Gastroesophageal sphincter (tissue), 4 donors: Measurements from ENCODE around the gene MBNL1. TPM values are rescaled to one million over a fixed set of nuclear protein-coding genes. Genes with fewer than 3 reads are reported as not detected.

Source experiments
- ATAC-seq: fragments of 150-250 bp; one replicate; pipeline ENCODE4 v1.9.1; 2016; ENCODE audit warnings: mild to moderate bottlenecking, moderate library complexity
- H3K27ac ChIP-seq, 4 donors: fragments of 200-600 bp; sonication (generic) in 3 of 4; 1 replicate in 3 of 4; 2 replicates in 1 of 4; pipeline ENCODE4 v1.5.1; 2016 to 2019
- H3K27me3 ChIP-seq: fragments of 200-600 bp; sonication (generic); one replicate; pipeline ENCODE4 v1.5.1; 2019
- H3K36me3 ChIP-seq, 2 donors: fragments of 200-600 bp; sonication (generic); one replicate each; pipeline ENCODE4 v1.5.1; 2019; ENCODE audit warnings: control low read depth in 1 of 2
- H3K4me1 ChIP-seq, 3 donors: fragments of 200-600 bp; sonication (generic); 1 replicate in 2 of 3; 2 replicates in 1 of 3; pipeline ENCODE4 v1.5.1; 2016 to 2019; ENCODE audit warnings: control low read depth in 2 of 3
- H3K4me3 ChIP-seq, 2 donors: fragments of 200-600 bp; sonication (generic); one replicate each; pipeline ENCODE4 v1.5.1; 2019; ENCODE audit warnings: mild to moderate bottlenecking in 1 of 2, moderate library complexity in 1 of 2
- H3K9me3 ChIP-seq, 3 donors: fragments of 200-600 bp; sonication (generic); one replicate each; pipeline ENCODE4 v1.5.1; 2017 to 2019; ENCODE audit warnings: control low read depth in 2 of 3
- EP300 ChIP-seq: sonication (generic); formaldehyde crosslinking; IDR thresholded peaks from one replicate; pipeline ENCODE4 v1.6.1; 2017; ENCODE audit warnings: antibody characterized with exemption, mild to moderate bottlenecking
- POLR2A ChIP-seq, 2 donors: fragments of 450-650 bp; IDR thresholded peaks; one replicate each; pipeline ENCODE4 v1.6.1; 2017; ENCODE audit warnings: antibody characterized with exemption in 2 of 2, mild to moderate bottlenecking in 2 of 2, moderate library complexity in 1 of 2
- POLR2AphosphoS5 ChIP-seq: sonication (generic); formaldehyde crosslinking; IDR thresholded peaks from one replicate; pipeline ENCODE4 v1.6.1; 2017; ENCODE audit warnings: antibody characterized with exemption
- WGBS, 2 donors: methylation state at CpG; one replicate each; pipeline ENCODE4 v1.1.5; 2018; ENCODE audit warnings: low coverage in 1 of 2; 5-methylcytosine and 5-hydroxymethylcytosine counted together
- total RNA-seq, 4 donors: library from RNA; depleted of rRNA; stranded (reverse); fragments of >200 nt; gene quantifications; one replicate each; pipeline ENCODE4 v1.1.0, GENCODE V29; 2016
- TF ChIP-seq, protein P1 (sequence below), 4 experiments: fragments of 200-600 bp in 2 of 4; fragments of 450-650 bp in 2 of 4; sonication (generic) in 1 of 4; IDR thresholded peaks; one replicate each; pipeline ENCODE4 v1.5.1; 2017 to 2019; ENCODE audit warnings: antibody characterized with exemption in 4 of 4, mild to moderate bottlenecking in 2 of 4, moderate library complexity in 2 of 4

Gene MBNL1
- total RNA-seq, 4 donors from 2014 or later: 623 to 745 (median 684) TPM

- Histone ChIP-seq H3K27me3 (no peaks in the 10 kb centered on the region), H3K4me1 (peaks cover 9 to 97% (median 23%) of the 10 kb centered on the region in 3 donors), H3K27ac (peak overlapping the region; percentile 63 to 74 (median 67)), H3K4me3 (no peak overlapping the region), H3K9me3 (no peaks in the 10 kb centered on the region), H3K36me3 (no peaks in the 10 kb centered on the region)
- ATAC-seq: no peak
- TF ChIP-seq POLR2AphosphoS5 (no peak), EP300 (no peak)
- TF ChIP-seq, protein P1, sequence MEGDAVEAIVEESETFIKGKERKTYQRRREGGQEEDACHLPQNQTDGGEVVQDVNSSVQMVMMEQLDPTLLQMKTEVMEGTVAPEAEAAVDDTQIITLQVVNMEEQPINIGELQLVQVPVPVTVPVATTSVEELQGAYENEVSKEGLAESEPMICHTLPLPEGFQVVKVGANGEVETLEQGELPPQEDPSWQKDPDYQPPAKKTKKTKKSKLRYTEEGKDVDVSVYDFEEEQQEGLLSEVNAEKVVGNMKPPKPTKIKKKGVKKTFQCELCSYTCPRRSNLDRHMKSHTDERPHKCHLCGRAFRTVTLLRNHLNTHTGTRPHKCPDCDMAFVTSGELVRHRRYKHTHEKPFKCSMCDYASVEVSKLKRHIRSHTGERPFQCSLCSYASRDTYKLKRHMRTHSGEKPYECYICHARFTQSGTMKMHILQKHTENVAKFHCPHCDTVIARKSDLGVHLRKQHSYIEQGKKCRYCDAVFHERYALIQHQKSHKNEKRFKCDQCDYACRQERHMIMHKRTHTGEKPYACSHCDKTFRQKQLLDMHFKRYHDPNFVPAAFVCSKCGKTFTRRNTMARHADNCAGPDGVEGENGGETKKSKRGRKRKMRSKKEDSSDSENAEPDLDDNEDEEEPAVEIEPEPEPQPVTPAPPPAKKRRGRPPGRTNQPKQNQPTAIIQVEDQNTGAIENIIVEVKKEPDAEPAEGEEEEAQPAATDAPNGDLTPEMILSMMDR (IDR thresholded peaks at IDR 0.05): no peak
- 25 to 28% methylated on average over 3 of the region's 3 CpGs for WGBS, 2 donors
Observed at GRCh38 chr3:152374262-152374990, 105.7 kb downstream of the MBNL1 start.

DNA sequence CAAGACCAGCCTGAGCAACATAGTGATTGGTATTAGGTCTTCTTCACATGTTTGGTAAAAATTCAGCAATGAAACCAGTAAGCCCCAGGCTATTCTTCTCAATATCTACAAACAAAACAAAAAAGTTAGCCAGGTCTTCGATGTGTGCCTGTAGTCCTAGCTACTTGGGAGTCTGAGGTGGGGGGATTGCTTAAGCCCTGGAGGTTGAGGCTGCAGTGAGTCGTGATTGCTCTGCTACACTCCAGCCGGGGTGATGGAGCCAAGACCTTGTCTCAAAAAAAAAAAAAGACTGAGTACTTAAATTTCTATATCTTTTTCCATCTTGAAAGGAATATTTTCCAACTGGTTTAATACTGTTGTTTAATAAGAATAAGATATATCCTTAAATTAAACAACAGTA lies 106.8 kb downstream of the MBNL1 start:
- no peak for TF ChIP-seq EP300
- TF ChIP-seq POLR2A (IDR thresholded peaks at IDR 0.05): no peak
- no peak for TF ChIP-seq POLR2AphosphoS5
- TF ChIP-seq, protein P1 (IDR thresholded peaks at IDR 0.05): no peak
- Histone ChIP-seq H3K9me3 (no peaks in the 10 kb centered on the region), H3K36me3 (no peaks in the 10 kb centered on the region), H3K4me1 (peaks cover 18 to 97% (median 28%) of the 10 kb centered on the region in 3 donors), H3K27ac (peak overlapping the region; percentile 45 to 74 (median 67)), H3K27me3 (no peaks in the 10 kb centered on the region), H3K4me3 (no peak overlapping the region)
- WGBS, 2 donors: 37 to 61% methylated on average over 2 to 3 of the region's 3 CpGs
- no peak for ATAC-seq

GRCh38 chr3:152376351-152377183 lies 107.8 kb downstream of the MBNL1 start:
- TF ChIP-seq, protein P1 (IDR thresholded peaks at IDR 0.05): no peak
- no peak for TF ChIP-seq POLR2AphosphoS5
- TF ChIP-seq EP300: no peak
- TF ChIP-seq POLR2A (IDR thresholded peaks at IDR 0.05): no peak
- 39 to 48% methylated on average over 9 of the region's 9 CpGs for WGBS, 2 donors
- peak overlapping the region; percentile 68 to 85 (median 72) for H3K27ac ChIP-seq
- no peaks in the 10 kb centered on the region for H3K9me3 ChIP-seq
- peak overlapping the region in 1 of 2 donors; percentile 11 for H3K4me3 ChIP-seq
- H3K4me1 ChIP-seq: peaks cover 22 to 97% (median 35%) of the 10 kb centered on the region in 3 donors
- ATAC-seq: peak; percentile 24
- H3K27me3 ChIP-seq: no peaks in the 10 kb centered on the region
- no peaks in the 10 kb centered on the region for H3K36me3 ChIP-seq

GRCh38 chr3:152377184-152377570 lies 108.4 kb downstream of the MBNL1 start:
- no peak for ATAC-seq
- WGBS, 2 donors: 80 to 100% methylated on average over 1 to 4 of the region's 4 CpGs
- Histone ChIP-seq H3K27me3 (no peaks in the 10 kb centered on the region), H3K9me3 (no peaks in the 10 kb centered on the region), H3K36me3 (no peaks in the 10 kb centered on the region), H3K4me3 (no peak overlapping the region), H3K27ac (peak overlapping the region; percentile 68 to 85 (median 72)), H3K4me1 (peaks cover 26 to 98% (median 35%) of the 10 kb centered on the region in 3 donors)
- TF ChIP-seq POLR2AphosphoS5 (no peak), EP300 (no peak), POLR2A (IDR thresholded peaks at IDR 0.05) (no peak)
- TF ChIP-seq, protein P1 (IDR thresholded peaks at IDR 0.05): no peak
